ENCODE results near the gene ARHGAP29.

The ARHGAP29 gene

GRCh38 chr1:94234615-94235014 is 2.8 kb downstream of the ARHGAP29 start:
- no peak for DNase-seq (ENCODE audit: low read depth)

- no peak for DNase-seq (ENCODE audit: low read depth)
Measured at GRCh38 chr1:94231746-94232145, 5.6 kb downstream of the ARHGAP29 start.

- DNase-seq (ENCODE audit: low read depth): no peak
Measured at GRCh38 chr1:94230920-94231319, 6.5 kb downstream of the ARHGAP29 start.

GRCh38 chr1:94228640-94229375 is 8.6 kb downstream of the ARHGAP29 start:
- DNase-seq (ENCODE audit: low read depth): no peak

GRCh38 chr1:94227624-94228023 is 9.8 kb downstream of the ARHGAP29 start:
- no peak for DNase-seq (ENCODE audit: low read depth)

- DNase-seq (ENCODE audit: low read depth): no peak
Measured at GRCh38 chr1:94225845-94226244, 11.5 kb downstream of the ARHGAP29 start.

- no peak for DNase-seq (ENCODE audit: low read depth)
Measured at GRCh38 chr1:94218332-94218731, 19.1 kb downstream of the ARHGAP29 start.

- DNase-seq (ENCODE audit: low read depth): no peak
Measured at GRCh38 chr1:94215955-94216354, 21.4 kb downstream of the ARHGAP29 start.

GRCh38 chr1:94209982-94210381 is 27.4 kb downstream of the ARHGAP29 start:
- DNase-seq (ENCODE audit: low read depth): no peak

- DNase-seq (ENCODE audit: low read depth): no peak
Measured at GRCh38 chr1:94209425-94209824, 28.0 kb downstream of the ARHGAP29 start.

- DNase-seq (ENCODE audit: low read depth): no peak
Measured at GRCh38 chr1:94207695-94208094, 29.7 kb downstream of the ARHGAP29 start.

GRCh38 chr1:94205639-94206038 is 31.7 kb downstream of the ARHGAP29 start:
- DNase-seq (ENCODE audit: low read depth): no peak

- DNase-seq (ENCODE audit: low read depth): no peak
Measured at GRCh38 chr1:94202241-94202640, 35.1 kb downstream of the ARHGAP29 start.

- no peak for DNase-seq (ENCODE audit: low read depth)
Measured at GRCh38 chr1:94199398-94199797, 38.0 kb downstream of the ARHGAP29 start.

- no peak for DNase-seq (ENCODE audit: low read depth)
Measured at GRCh38 chr1:94194079-94194865, 43.1 kb downstream of the ARHGAP29 start.

GRCh38 chr1:94193128-94193527 is 44.3 kb downstream of the ARHGAP29 start:
- DNase-seq (ENCODE audit: low read depth): no peak

- no peak for DNase-seq (ENCODE audit: low read depth)
Measured at GRCh38 chr1:94191216-94191615, 46.2 kb downstream of the ARHGAP29 start.

GRCh38 chr1:94186946-94187345 is 50.4 kb downstream of the ARHGAP29 start:
- DNase-seq (ENCODE audit: low read depth): no peak

GRCh38 chr1:94183197-94183815 is 54.1 kb downstream of the ARHGAP29 start:
- DNase-seq (ENCODE audit: low read depth): no peak

- no peak for DNase-seq (ENCODE audit: low read depth)
Measured at GRCh38 chr1:94182191-94182590, 55.2 kb downstream of the ARHGAP29 start.

GRCh38 chr1:94180650-94181049 is 56.7 kb downstream of the ARHGAP29 start:
- DNase-seq (ENCODE audit: low read depth): no peak

GRCh38 chr1:94178901-94179300 is 58.5 kb downstream of the ARHGAP29 start:
- DNase-seq (ENCODE audit: low read depth): no peak

- DNase-seq (ENCODE audit: low read depth): no peak
Measured at GRCh38 chr1:94169126-94169525, 68.3 kb downstream of the ARHGAP29 start.
